T47D (cell line): ENCODE data around the gene ARHGAP45.

Experiments
- DNase-seq, 2 experiments: peaks; one replicate each; pipeline versions ENCODE4 v3.0.0 to v3.0.0-alpha.2; 2011 to 2012; ENCODE audit warnings: low read depth in 1 of 2, low spot score in 1 of 2
- JUND ChIP-seq: IDR thresholded peaks from 2 replicates; pipeline ENCODE4 v1.6.1; 2012; ENCODE audit warnings: low read depth
- in situ Hi-C: cut with HindIII; loops from 2 replicates; pipeline ENCODE4 v1.10.0; 2016; ENCODE audit warnings: low sequenced_read_pairs, low pct_unique_long_range_greater_than_20kb

Gene ARHGAP45

DNA sequence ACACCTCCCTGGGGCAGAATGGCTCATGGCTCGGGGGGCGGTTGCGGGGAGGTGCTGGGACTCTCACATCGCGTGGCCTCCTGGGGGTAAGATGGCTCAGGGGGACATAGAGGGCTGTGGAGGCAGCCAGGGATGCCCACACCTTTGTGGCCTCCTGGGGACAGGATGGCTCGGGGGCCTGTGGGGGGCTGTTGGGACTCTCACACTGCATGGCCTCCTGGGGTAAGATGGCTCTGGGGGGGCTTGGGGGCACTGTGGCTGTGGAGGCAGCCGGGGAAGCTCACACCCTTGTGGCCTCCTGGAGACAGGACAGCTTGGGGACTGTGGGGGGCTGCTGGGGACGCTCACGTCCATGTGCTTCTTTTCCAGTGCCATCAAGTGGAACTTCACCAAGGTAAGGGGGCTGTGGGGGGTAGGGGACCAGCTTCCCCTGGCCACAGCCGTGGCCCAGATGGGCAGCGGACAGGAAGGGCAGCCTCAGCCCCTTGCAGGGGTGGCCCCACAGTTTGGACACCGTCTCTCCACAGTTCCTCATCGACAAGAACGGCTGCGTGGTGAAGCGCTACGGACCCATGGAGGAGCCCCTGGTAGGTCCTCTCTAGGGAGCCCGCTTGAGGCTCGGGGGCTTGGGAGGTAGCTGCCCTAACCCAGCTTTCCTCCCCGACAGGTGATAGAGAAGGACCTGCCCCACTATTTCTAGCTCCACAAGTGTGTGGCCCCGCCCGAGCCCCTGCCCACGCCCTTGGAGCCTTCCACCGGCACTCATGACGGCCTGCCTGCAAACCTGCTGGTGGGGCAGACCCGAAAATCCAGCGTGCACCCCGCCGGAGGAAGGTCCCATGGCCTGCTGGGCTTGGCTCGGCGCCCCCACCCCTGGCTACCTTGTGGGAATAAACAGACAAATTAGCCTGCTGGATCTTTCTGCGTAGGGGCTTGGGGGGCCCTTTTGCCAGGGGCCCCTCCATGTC, 39.2 kb downstream of the ARHGAP45 start:
- TF ChIP-seq JUND: no peak
- no peak for DNase-seq
- in situ Hi-C loops: no loop called here

DNA sequence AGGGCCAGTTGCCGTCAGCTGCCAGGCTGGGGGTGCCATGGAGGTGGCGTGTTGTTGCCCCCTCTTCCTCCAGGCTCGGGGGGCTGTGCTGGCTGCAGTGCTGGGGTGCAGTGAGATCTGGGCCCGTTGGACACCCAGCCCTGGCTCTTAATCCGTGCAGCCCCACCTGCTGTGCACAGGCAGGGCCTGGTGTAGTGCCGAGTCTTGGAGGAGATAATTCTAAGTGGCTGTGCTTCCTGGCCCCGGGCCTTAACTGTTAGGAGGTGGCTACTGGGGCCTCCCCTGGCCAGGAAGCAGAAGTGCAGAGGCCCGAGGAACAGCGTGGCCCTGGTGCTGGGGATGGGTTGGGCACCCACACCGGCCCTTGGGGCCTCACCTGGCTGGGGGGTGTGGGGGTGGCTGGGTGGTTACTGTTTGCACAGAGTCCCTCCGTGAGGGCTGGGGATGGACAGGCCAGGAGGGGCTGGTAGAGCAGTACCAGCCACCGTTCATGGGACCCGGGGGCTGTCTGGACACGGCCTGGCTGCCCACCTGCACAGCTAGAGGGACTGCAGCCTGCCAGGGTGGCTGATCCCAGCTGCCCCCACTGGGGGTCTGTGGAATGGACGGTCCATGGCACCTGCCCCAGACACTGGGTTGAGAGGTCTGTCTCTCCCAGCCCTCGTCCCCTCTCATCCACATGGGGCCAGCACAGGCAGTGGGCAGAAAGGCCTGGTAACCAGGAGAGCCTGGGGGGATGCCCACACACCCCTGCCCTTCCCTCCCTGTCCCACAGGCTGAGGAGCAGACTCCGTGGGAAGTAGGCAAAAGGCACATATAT, 40.1 kb downstream of the ARHGAP45 start:
- TF ChIP-seq JUND: no peak
- in situ Hi-C loops: no loop called here
- DNase-seq: peak; percentile 23 to 82

DNA sequence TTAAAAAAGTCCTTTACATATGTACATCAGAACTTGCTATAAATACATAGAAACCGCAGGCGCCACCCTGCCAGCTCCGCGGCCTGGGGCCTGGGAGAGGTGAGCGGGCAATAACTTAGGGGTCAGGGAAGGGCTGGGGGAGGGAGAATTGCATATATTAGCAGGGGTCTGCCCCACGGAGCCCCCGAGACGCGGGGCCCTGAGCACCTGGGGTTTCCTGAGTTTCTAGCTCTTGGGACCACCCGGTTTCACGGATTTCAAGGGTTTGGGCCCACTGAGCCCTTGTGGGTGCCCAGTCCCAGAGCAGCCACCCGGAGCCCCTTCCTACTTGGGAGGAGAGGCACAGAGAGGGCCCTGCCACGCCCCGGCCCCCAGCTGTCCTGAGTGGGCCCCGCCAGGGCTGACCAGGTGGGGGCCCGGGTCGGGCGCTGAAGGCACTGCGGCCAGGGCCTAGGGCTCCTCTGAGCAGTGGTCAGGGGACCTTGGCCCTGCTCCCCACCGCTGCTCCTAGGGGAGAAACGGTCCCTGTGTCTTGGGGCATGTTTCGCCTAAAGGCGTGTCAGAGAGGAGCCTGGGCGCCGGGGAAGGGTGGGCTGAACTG, 40.8 kb downstream of the ARHGAP45 start:
- in situ Hi-C loops: no loop called here
- no peak for TF ChIP-seq JUND
- no peak for DNase-seq

DNA sequence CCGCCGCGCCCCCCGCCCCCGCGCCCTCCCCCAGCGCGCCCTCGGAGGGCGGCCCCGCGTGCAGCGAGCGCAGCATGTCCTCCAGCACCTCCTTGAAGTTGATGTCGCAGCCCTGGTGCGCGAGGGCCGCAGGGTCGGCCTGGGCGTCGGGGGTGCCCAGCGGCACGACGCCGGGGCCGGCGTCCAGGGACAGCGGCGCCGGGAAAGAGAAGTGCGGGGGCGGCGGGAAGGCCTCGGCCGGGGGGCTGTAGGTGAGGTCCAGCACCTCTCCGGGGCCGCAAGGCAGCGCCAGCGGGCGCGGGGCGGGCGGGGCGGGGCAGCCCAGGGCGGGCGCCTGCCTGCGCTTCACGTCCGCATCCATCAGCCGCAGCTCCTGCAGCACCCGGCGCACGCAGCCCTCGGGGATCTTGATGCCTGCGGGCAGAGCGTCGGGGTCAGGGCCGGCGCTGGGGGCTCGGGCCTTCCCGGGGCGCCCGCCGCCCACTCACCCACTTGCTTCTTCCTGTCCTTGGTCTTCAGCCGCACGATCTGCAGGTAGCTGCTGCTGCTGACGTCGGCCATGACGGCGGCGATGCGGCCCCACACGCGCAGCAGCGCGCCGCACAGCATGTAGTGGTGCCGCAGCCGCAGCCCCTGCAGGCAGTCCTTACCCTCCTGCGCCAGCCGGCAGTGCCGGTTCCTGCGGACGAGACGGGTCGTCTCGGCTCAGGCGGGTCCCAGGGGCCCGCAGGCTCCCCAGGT, 41.5 kb downstream of the ARHGAP45 start:
- no peak for TF ChIP-seq JUND
- in situ Hi-C loops: no loop called here
- no peak for DNase-seq

DNA sequence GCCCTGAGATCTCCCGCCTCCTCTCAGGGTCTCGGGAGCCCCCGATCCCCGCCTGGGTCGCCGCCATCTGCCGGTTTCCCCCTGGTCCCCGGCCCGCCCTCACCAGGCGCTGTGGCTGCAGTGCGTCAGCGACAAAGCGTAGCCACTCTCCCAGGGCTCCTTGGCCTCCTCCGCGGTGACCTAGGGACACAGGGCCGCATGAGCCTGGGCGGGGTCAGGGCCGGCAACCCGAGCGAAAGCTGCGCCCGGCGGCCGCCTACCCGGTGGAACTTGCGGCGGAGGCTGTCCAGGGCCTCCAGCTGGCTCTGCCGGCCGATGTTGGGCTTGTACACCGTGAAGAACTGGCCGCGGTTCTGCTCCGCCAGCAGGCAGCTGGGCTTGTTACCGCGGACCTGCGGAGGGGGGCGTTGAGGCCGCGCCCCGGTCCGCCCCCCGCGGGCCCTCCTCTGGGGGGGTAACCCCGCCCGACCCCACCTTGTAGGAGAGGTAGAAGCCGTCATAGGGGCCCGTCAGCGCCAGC, 42.1 kb downstream of the ARHGAP45 start:
- in situ Hi-C loops: no loop called here
- TF ChIP-seq JUND: no peak

DNA sequence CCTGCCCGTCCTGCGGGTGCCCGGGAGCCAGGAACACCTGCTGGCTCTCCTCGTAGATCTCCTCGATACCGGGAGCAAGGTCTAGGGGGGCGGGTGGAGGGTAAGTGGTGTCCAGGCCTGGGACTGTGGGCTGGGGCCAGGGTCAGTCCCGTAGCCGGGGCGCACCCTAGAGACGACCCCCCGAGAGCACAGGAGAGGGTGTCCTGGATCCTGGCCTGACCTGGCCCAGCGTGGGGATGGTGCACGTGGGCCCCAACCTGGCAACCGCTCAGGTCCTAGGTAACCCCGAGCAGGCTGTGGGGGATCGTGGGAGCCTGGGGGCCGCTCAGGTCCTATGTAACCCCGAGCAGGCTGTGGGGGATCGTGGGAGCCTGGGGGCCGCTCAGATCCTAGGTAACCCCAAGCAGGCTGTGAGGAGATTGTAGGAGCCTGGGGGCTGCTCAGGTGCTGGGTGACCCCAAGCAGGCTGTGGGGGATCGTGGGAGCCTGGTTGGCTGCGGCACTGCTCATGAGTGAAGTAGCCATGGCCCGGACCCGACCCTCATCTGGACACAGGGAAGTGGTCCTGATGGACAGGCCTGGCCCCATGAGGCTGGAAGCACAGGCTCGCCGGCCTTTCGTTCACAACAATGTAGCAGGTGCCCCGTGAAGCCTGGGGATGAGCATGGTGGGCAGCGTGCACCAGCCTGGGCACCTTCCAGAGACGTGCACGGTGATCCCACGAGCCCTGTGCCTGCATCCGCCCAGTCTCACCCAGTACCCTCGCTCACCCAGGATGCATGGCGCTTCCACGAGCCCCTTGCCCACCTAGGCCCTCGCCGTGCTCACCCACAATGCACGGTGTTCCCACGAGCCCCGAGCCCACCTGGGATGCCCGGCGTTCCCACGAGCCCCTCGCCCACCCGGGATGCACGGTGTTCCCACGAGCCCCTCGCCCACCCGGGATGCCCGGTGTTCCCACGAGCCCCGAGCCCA, 43.0 kb downstream of the ARHGAP45 start:
- no peak for TF ChIP-seq JUND
- in situ Hi-C loops: no loop called here
- no peak for DNase-seq

More for the DNA sequence above, 42.1 kb downstream of the ARHGAP45 start:
- no peak for DNase-seq

DNA sequence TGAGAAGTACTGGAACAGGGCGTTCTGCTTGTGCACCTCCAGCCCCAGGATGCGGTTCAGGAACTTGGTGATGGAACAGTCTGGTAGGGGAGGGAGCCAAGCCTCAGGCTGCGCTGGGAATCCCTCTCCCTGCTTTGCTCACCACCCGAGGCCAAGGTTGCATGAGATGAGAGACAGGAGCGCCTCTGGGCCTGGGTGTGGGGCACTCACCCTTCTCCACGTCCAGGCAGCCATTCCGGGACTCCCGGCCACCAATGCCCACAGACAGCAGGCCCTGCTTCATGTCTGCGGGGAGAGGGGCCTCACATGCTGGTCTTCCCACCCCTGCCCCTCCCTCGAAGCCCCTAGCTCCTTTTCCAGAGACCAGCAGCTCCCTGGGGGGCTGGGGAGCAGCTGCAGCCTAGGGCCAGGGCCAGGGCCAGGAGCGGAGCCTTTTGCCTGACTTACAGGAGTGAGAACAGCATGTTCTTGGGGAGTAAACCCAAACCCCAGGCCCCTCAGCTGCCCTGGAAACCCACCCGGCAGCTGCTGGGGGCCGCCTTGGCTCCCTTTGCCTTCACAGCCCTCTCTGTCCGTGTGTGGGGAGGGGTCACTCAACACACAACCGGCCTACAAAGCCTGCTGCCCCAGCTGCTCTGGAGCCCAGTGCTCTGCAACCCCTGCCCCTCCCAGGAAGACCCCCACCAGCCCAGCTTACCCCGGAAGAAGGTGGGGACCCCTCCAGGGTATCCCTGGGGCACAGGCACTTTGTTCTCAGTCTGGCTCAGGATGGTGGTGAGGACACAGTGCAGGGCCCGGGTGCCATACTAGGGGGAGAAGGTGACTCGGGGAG, 44.1 kb downstream of the ARHGAP45 start:
- no peak for DNase-seq
- no peak for TF ChIP-seq JUND
- in situ Hi-C loops: no loop called here

DNA sequence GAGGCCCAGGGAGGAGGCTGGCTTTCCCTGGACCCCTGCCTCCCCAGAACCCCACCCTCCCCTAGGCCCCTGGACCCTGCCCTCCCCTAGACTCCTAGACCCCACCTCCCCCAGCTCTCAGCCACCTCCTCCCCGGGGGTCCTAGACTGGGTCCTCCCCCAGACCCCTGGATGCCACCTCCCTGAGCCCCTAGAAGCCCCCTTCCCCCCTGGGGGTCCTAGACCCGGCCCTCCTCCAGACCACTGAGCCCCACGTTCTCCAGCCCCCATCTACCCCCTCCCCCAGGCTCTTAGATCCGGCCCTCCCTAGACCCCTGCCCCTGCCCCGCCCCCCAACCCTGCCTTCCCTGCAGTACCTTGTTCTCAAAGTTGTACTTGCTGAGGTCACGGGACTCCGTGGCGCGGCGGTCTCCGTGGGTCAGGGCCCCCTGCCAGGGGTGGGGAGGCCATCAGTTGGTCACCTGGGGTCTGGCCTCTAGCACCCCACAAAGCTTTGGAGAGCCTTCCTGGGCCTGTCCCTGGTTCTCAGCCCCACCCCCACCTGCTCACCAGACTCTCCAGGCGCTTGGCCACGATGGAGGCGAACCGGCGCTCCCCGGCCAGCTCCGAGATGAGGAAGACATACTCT, 44.8 kb downstream of the ARHGAP45 start:
- in situ Hi-C loops: no loop called here
- no peak for TF ChIP-seq JUND
- DNase-seq: no peak

DNA sequence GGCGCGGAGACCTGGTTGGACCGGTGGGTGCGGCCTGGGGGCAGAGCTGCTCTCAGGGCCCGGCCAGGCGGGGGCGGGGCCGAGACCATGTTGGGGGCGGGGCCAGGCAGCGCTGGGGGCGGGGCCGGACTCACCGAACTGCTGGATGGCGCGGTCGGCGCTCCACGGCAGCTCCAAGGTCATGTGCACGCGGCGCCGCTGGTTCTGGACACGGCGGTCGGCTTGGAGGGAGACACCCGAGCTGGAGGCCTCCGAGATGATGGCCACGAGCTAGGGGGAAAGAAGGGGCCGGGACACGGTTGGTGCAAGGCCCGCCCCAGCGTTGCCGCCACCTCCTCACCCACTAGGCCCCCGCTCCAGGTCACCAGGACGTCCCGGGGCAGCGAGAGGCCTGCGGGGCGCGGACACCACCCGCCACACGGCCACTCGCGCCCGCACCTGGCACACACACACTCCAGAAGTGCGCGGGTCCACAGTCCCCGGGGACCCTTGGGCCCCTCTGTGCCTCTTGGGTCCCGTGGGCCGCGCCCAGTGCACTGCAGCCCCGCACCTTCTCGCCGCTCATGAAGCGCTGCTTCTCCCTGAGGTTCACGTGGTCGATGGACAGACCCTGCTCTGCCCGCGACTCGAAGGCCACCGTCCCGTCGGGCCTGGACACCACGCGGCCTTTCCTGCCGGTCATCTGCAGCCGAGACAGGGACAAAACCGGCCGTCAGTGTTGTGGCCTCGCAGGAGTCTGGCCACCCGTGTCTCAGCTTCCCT, 45.5 kb downstream of the ARHGAP45 start:
- no peak for TF ChIP-seq JUND
- in situ Hi-C loops: no loop called here
- DNase-seq: peak; percentile 78 to 93
